NCI-H460 (cell line): Measurements from ENCODE around the gene CAMTA1. TPM values are rescaled to one million over a fixed set of nuclear protein-coding genes. Genes with fewer than 3 reads are reported as not detected.

Source experiments
- DNase-seq: peaks from one replicate; pipeline ENCODE4 v3.0.0-alpha.2; 2016; ENCODE audit warnings: low read depth; ENCODE audit errors: extremely low read depth
- total RNA-seq: library from RNA; depleted of rRNA; stranded (reverse); fragments of >200 nt; shearing (Covaris generic); gene quantifications from 2 replicates; pipeline ENCODE4 v1.2.3, GENCODE V29; 2014

The CAMTA1 gene
- total RNA-seq, 1 experiment from 2014 or later: 39.9 TPM

DNA sequence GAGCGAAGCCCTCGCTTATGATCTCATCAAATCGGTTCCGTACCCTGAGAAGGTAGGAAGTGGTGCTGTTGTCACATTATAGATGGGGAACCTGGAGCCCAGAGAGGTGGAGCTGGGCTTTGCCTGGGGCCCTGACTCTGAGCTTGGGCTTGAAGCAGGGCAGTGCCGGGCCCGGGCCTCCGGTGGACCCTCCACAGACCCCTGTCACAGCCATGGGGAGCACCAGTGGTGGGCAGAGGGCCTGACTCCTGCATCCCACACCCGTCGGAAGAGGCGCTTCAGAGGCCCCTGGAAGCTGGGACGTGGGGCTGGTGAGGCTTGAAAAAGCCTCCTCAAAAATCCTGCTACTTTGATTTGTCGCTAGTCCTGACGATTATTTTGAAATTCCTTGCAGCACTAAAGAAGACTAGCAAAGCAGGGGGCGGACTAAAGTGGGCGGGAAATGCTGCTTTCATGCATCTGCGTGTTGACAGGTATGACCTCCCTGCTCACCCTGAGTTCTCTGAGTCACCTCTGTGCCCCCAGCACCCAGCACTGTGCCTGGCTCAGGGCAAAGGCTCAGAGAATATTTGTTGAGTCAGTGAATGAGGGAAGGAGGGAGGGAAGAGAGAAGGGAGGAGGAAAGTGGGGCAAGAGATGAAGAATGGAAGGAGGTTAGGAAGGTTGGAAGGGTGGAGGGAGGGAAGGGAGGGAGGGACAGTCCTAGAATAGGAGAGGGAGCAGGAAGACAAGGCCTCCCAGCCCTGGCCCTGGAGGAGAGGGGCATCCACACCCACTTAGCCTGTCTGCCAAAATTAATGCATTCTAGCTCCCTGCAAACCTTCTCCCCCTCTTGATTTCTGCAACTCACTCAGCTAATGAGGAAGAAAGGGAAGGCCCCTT lies 723.0 kb downstream of the CAMTA1 start:
- DNase-seq: no peak

- no peak for DNase-seq
Observed at GRCh38 chr1:7508934-7509519, 723.8 kb downstream of the CAMTA1 start.

- DNase-seq: peak; percentile 20
Observed at GRCh38 chr1:7509598-7509997, 724.3 kb downstream of the CAMTA1 start.

DNA sequence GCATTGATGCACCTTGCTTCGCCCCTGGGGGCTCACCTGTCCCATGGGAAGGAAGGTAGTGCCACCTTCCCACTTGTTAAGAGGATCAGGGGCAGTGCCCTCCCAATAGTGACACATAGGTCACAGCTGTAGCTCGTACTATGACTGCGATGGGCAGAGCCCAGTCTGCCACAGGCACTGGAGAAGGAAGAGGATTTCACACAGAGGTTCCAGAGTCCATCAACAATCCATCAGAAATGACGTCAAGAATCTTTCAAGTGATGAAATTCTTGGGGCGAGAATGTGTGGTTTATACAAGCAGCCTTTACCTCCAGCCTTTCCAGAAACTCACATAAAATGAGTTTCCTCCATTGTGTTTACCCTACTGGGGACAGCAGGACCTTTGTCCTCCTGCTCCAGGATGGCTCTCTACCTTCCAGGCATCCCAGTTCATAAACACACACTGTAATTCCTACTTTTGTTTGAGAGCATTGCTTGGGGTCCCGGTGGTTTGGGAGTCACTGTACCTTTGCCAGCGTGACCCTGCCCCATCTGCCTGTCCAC lies 725.2 kb downstream of the CAMTA1 start:
- peak; percentile 65 for DNase-seq

DNA sequence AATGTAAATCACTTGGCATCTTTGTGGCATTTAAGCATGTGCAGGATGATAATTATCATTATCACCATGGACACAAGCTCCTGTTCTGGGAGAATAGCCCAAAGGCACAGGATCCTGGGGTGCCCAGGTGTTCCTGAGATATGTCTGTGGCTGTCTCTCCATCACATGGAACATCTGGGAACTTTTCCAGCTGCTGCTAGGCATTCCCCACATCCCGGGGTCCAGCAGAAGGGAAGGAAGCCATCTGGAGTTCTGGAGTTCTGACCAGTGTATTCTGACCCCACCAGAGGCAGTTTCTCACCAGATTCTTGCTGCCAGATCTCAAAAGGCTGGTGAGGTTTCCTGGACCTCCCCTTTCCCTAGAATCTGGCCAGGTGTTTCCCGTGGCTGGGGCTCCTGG lies 726.1 kb downstream of the CAMTA1 start:
- DNase-seq: no peak

DNA sequence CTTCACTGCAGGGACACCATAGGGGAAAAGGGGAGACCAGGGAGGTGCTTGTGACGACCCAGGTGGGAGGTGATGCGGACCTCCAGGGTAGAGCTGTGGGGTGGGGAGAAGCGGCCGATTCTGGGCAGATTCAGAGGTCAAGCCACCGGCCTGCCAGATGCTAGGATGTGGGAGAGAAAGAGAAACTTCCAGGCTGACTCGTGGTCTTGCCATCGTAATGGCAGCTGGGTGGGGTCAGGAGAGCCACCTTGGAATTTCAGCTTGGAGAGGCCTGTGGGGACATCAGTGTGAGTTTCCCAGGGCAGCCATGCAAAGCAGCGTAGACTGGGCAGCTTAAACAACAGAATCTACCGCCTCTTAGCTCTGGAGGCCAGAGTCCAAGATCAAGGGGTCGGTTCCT lies 727.8 kb downstream of the CAMTA1 start:
- DNase-seq: no peak

GRCh38 chr1:7515175-7515574 lies 729.9 kb downstream of the CAMTA1 start:
- no peak for DNase-seq

- no peak for DNase-seq
Observed at GRCh38 chr1:7515904-7516303, 730.6 kb downstream of the CAMTA1 start.

- DNase-seq: no peak
Observed at GRCh38 chr1:7516341-7516740, 731.1 kb downstream of the CAMTA1 start.

DNA sequence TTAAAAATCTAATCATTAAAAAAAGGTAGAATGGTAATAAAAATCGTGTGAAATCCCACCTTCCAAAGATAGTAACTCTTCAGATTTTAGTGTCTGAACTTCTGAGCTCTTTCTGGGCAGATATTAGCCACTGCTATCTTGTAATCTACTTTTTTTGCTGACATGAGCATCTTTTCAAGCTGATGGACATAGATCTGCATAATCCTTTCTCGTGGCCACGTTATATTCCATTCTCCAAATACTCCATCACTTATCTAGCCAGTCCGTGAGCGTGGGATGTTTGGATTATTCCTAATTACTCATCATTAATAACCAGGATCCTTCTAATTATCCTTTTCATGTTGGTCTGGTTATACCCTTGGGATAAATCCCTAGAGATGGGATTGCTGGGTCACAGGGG lies 731.7 kb downstream of the CAMTA1 start:
- DNase-seq: no peak

- no peak for DNase-seq
Observed at GRCh38 chr1:7517611-7518330, 732.5 kb downstream of the CAMTA1 start.

GRCh38 chr1:7518411-7518810 lies 733.2 kb downstream of the CAMTA1 start:
- no peak for DNase-seq

- no peak for DNase-seq
Observed at GRCh38 chr1:7519181-7519860, 734.1 kb downstream of the CAMTA1 start.

- DNase-seq: no peak
Observed at GRCh38 chr1:7519861-7520395, 734.7 kb downstream of the CAMTA1 start.

DNA sequence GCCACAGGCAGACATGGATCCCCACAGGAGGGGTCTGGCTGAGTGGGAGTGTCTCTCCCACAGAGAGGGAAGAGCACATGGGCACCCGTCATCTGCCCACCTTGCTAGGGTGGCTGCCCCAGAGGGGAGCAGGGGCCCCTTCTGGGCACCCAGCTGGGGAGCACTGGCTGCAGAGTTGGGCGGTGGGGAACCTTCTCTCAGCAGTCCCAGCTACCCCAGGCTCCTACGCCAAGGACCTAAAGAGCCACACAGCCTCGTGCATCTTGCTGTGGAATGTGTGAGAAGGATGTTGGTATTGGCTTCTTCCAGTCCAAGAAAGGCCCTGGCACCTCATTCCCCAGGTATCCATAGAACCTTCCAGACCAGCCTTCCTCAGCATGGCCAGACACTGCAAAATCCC lies 735.2 kb downstream of the CAMTA1 start:
- DNase-seq: no peak

DNA sequence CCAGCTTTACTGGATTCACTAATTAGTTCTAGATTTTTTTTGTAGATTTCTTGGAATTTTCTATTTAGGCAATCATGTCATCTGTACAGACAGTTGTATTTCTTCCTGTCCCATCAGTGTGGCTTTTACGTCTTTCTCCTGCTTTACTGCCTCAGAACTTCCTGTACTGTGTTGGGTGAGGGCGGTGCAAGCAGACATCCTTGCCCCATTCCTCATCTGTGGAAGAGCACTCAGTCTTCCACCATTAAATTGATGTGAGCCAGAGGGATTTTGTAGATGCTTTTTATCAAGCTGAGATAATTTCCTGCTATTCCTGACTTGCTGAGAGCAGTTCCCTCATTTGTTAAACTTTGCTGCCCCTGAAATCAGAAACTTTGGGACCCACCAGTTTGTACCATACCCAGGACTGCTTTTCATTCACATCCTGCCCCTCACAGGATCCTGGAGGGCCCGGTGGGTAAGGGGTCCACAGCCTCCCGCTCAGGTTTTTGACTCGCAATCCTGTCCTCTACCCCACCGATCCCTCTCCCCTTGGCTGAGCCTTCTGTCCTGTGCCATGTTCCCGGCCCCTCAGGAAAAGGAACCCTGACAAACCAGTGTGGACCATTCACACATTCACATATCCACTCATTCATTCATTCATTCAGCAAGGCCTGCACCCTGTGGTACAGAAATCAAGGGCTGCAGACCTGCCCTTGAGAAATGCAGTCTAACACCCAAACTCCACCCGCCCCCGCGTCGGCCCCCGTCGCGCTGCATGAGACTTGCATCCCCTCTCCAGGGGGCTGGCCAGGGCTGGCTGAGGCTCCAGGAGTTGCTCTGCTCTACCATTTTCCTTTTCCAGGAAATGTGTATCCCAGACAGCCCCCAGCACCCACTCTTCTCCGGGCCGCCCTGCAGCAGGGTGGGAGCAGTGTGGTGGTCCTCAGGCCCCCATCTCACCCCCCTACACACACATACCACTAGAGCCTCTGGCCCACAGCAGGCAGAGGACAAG lies 739.4 kb downstream of the CAMTA1 start:
- no peak for DNase-seq

- DNase-seq: no peak
Observed at GRCh38 chr1:7525338-7526063, 740.2 kb downstream of the CAMTA1 start.

DNA sequence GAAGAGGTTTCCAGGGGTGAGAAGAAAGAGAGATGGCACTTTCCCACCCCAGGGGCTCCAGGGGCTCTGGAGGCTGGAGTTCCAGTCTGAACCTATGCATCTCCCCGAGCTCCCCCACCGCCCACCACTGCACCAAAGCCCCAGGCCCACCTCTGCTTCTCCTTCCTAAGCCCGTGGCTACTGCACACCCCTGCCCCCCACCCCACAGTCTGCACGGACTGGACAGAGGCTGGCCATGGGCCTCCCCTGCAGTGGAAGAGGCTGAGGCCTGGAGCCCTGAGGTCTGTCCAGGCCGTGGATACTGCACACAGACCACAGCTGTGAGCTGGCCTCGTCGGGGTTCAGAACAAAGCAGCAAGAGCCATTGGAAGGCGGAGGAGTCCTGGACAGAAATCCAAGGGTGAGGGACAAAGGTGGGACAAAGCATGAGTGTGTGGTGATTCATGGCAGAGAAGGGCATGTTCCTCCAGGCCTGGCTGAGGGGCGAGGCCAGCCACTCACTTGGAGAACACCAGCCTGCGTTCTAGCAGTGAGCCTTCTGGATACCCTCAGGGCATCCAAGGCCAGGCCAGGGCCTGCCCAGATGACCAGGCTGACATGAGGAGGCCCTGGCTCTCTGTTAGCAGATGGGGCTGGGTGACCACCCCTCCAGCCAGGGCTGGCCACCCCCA lies 741.1 kb downstream of the CAMTA1 start:
- DNase-seq: no peak
